Endothelial cell (in vitro differentiated cells): ENCODE results near the gene MTHFSD. TPM values are rescaled to one million over a fixed set of nuclear protein-coding genes. Genes with fewer than 3 reads are reported as not detected.

Experiments used
- DNase-seq: peaks from one replicate; pipeline ENCODE4 v3.0.0; 2021; ENCODE audit warnings: low spot score
- H3K27ac Mint-ChIP-seq: one replicate; pipeline ENCODE4 v1.8.0; 2021; ENCODE audit warnings: mixed read lengths, inconsistent platforms; ENCODE audit not compliant: unreplicated experiment
- H3K27me3 Mint-ChIP-seq: one replicate; pipeline ENCODE4 v1.8.0; 2021; ENCODE audit warnings: mild to moderate bottlenecking, moderate library complexity, mixed read lengths, inconsistent platforms; ENCODE audit not compliant: unreplicated experiment
- H3K36me3 Mint-ChIP-seq: one replicate; pipeline ENCODE4 v1.8.0; 2021; ENCODE audit warnings: mild to moderate bottlenecking, low read depth, mixed read lengths, inconsistent platforms; ENCODE audit not compliant: unreplicated experiment
- H3K4me1 Mint-ChIP-seq: one replicate; pipeline ENCODE4 v1.8.0; 2021; ENCODE audit warnings: mild to moderate bottlenecking, mixed read lengths, inconsistent platforms; ENCODE audit not compliant: unreplicated experiment
- H3K4me3 Mint-ChIP-seq: one replicate; pipeline ENCODE4 v1.8.0; 2021; ENCODE audit warnings: mild to moderate bottlenecking, mixed read lengths, inconsistent platforms; ENCODE audit not compliant: unreplicated experiment
- H3K9me3 Mint-ChIP-seq: one replicate; pipeline ENCODE4 v1.8.0; 2021; ENCODE audit warnings: mixed read lengths, inconsistent platforms; ENCODE audit not compliant: unreplicated experiment
- CTCF ChIP-seq: fragments of 200-600 bp; sonication (generic); IDR thresholded peaks from one replicate; pipeline ENCODE4 v1.5.0; 2021; ENCODE audit warnings: antibody characterized with exemption; ENCODE audit not compliant: unreplicated experiment
- long read RNA-seq: library from polyadenylated mRNA; unstranded; transcript quantifications from one replicate; pipeline ENCODE4 v2.0.0, GENCODE V29; 2020; ENCODE audit not compliant: unreplicated experiment
- total RNA-seq: library from RNA; stranded (reverse); fragmentation: NEBNext Ultra II Directional; extraction: Animal tissue kit (Norgen Biotek cat#: 25700); gene quantifications from one replicate; pipeline ENCODE4 v1.2.1, GENCODE V29; 2021; ENCODE audit not compliant: unreplicated experiment

Gene MTHFSD
- 30.6 TPM for total RNA-seq
- long read RNA-seq, partial matches to known transcripts, result 0 of 3 reads
- long read RNA-seq, other reads (novel, unspliced or antisense), result 1 of 3 reads

- peak within 1 kb of the TSS; percentile 91 for H3K27ac Mint-ChIP-seq
- H3K36me3 Mint-ChIP-seq, result peaks cover 17% of the 10 kb centered on the region
- H3K4me3 Mint-ChIP-seq, result peak within 1 kb of the TSS; percentile 93
- H3K9me3 Mint-ChIP-seq, result no peaks in the 10 kb centered on the region
- peaks cover 4% of the 10 kb centered on the region for H3K27me3 Mint-ChIP-seq
- no peak for TF ChIP-seq CTCF
- peaks cover 12% of the 10 kb centered on the region for H3K4me1 Mint-ChIP-seq
- peak; percentile 99 for DNase-seq
These were observed at the start of gene MTHFSD for GRCh38 chr16:86554917-86555703. TSS of gene MTHFSD (minus strand) at chr16:86555235. CDS start at chr16:86555184, 51 bp downstream.

GRCh38 chr16:86604436-86605193 is 49.6 kb upstream of the MTHFSD start:
- Mint-ChIP-seq H3K4me3 (no peak overlapping the region), H3K4me1 (peaks cover 11% of the 10 kb centered on the region), H3K36me3 (no peaks in the 10 kb centered on the region), H3K27ac (no peak overlapping the region), H3K9me3 (no peaks in the 10 kb centered on the region), H3K27me3 (no peaks in the 10 kb centered on the region)
- no peak for TF ChIP-seq CTCF
- no peak for DNase-seq

- Mint-ChIP-seq H3K4me3 (no peak overlapping the region), H3K36me3 (no peaks in the 10 kb centered on the region), H3K27ac (no peak overlapping the region), H3K27me3 (no peaks in the 10 kb centered on the region), H3K9me3 (no peaks in the 10 kb centered on the region), H3K4me1 (peaks cover 12% of the 10 kb centered on the region)
- TF ChIP-seq CTCF, result no peak
- no peak for DNase-seq
These were observed 47.5 kb upstream of the MTHFSD start for GRCh38 chr16:86602521-86602920.

GRCh38 chr16:86601356-86601755 is 46.3 kb upstream of the MTHFSD start:
- Mint-ChIP-seq H3K36me3 (no peaks in the 10 kb centered on the region), H3K9me3 (no peaks in the 10 kb centered on the region), H3K4me3 (no peak overlapping the region), H3K4me1 (peaks cover 14% of the 10 kb centered on the region), H3K27ac (no peak overlapping the region), H3K27me3 (no peaks in the 10 kb centered on the region)
- DNase-seq, result no peak
- TF ChIP-seq CTCF, result no peak
